SK-N-SH treated with all-trans-retinoic acid at 6 μM for 48 hours (cell line): ENCODE measurements around the gene ZCCHC24.

Source experiments
- ARNTL ChIP-seq: fragments of 450-650 bp; formaldehyde crosslinking; IDR thresholded peaks from 2 replicates; pipeline ENCODE4 v1.5.0; 2020; ENCODE audit warnings: low read depth, mild to moderate bottlenecking, moderate library complexity, borderline replicate concordance
- BACH2 ChIP-seq: fragments of 250-450 bp; sonication (Bioruptor Pico); IDR thresholded peaks from 2 replicates; pipeline ENCODE4 v1.9.0; 2021; ENCODE audit warnings: mild to moderate bottlenecking, borderline replicate concordance
- ISL1 ChIP-seq: fragments of 250-450 bp; sonication (Bioruptor Pico); IDR thresholded peaks from 2 replicates; pipeline ENCODE4 v2.1.2; 2022; ENCODE audit warnings: mild to moderate bottlenecking, moderate library complexity
- PPARA ChIP-seq: fragments of 250-450 bp; sonication (Bioruptor Pico); IDR thresholded peaks from 2 replicates; pipeline ENCODE4 v1.5.0; 2020; ENCODE audit warnings: mild to moderate bottlenecking, borderline replicate concordance
- RARB ChIP-seq: fragments of 250-450 bp; sonication (Bioruptor Pico); IDR thresholded peaks from 2 replicates; pipeline ENCODE4 v1.8.0; 2021; ENCODE audit warnings: mild to moderate bottlenecking, moderate library complexity
- TOX ChIP-seq: fragments of 250-450 bp; sonication (Bioruptor Pico); IDR thresholded peaks from 2 replicates; pipeline ENCODE4 v1.8.0; 2021; ENCODE audit warnings: mild to moderate bottlenecking, moderate library complexity, borderline replicate concordance
- ZC3H10 ChIP-seq: fragments of 250-450 bp; sonication (Bioruptor Pico); IDR thresholded peaks from 2 replicates; pipeline ENCODE4 v1.5.1; 2021; ENCODE audit warnings: mild to moderate bottlenecking, moderate library complexity
- ZFP30 ChIP-seq: fragments of 450-650 bp; formaldehyde crosslinking; IDR thresholded peaks from 2 replicates; pipeline ENCODE4 v1.5.0; 2022; ENCODE audit warnings: mild to moderate bottlenecking, moderate library complexity
- ZNF70 ChIP-seq: fragments of 450-650 bp; formaldehyde crosslinking; IDR thresholded peaks from 2 replicates; pipeline ENCODE4 v1.5.0; 2020; ENCODE audit warnings: mild to moderate bottlenecking, moderate library complexity
- ZNF8 ChIP-seq: fragments of 450-650 bp; formaldehyde crosslinking; IDR thresholded peaks from 2 replicates; pipeline ENCODE4 v1.5.0; 2020; ENCODE audit warnings: mild to moderate bottlenecking, moderate library complexity
- TF ChIP-seq, protein P1 (sequence below): fragments of 250-450 bp; sonication (Bioruptor Pico); IDR thresholded peaks from 2 replicates; pipeline ENCODE4 v1.8.0; 2020; ENCODE audit warnings: mild to moderate bottlenecking, moderate library complexity, borderline replicate concordance
- TF ChIP-seq, protein P2 (sequence below): fragments of 250-450 bp; sonication (Bioruptor Pico); IDR thresholded peaks from 2 replicates; pipeline ENCODE4 v1.5.1; 2020; ENCODE audit warnings: low read depth, mild to moderate bottlenecking, moderate library complexity
- TF ChIP-seq, protein P3 (sequence below): fragments of 250-450 bp; sonication (Bioruptor Pico); IDR thresholded peaks from 2 replicates; pipeline ENCODE4 v1.5.1; 2021; ENCODE audit warnings: mild to moderate bottlenecking, moderate library complexity

DNA sequence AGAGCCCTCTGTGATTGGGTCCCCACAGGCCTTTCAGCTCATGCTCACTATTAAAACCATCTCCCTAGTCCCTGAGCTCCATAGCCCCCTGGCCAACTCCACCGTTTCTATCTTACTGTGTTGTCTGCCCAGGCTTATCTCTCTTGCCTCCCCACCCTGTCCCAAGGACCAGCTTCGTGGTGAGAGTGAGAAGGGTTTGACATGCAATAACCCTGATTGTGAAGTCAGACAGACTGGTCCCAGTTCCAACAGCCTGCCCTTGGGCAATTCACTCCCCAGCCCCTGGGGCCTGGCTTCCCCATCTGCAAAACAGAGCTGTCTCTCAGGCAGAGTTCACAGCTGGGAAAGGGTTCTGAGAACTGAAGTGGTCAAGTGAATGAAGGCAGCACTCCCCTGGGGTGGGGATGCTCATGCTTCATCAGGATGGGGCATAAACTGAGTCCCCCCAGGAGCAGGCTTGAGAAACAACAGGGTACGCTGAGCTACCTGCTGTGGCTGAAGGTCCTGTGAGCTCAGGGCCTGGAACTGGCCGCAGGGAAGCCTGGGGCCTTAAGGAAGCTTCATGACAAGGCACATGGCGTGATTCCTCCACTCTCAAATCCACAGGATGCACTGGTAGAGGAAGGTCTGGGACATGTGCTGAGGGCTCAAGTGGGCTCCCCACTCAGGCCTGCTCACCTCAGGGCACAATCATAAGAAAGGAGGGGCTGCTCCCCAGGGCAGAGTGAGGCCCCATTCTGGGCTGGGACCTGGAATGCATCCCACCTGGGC lies 100.0 kb downstream of the ZCCHC24 start:
- TF ChIP-seq, protein P1, sequence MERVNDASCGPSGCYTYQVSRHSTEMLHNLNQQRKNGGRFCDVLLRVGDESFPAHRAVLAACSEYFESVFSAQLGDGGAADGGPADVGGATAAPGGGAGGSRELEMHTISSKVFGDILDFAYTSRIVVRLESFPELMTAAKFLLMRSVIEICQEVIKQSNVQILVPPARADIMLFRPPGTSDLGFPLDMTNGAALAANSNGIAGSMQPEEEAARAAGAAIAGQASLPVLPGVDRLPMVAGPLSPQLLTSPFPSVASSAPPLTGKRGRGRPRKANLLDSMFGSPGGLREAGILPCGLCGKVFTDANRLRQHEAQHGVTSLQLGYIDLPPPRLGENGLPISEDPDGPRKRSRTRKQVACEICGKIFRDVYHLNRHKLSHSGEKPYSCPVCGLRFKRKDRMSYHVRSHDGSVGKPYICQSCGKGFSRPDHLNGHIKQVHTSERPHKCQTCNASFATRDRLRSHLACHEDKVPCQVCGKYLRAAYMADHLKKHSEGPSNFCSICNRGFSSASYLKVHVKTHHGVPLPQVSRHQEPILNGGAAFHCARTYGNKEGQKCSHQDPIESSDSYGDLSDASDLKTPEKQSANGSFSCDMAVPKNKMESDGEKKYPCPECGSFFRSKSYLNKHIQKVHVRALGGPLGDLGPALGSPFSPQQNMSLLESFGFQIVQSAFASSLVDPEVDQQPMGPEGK (CRISPR knock-in tag), result no peak
- TF ChIP-seq BACH2 (CRISPR knock-in tag) (no peak), RARB (CRISPR knock-in tag) (no peak), PPARA (CRISPR knock-in tag) (no peak), ISL1 (CRISPR knock-in tag) (no peak), ZNF70 (CRISPR knock-in tag) (peak; percentile 21; the same call in 1 of the 2 replicates), ARNTL (no peak), TOX (CRISPR knock-in tag) (no peak), ZNF8 (no peak), ZFP30 (CRISPR knock-in tag) (no peak), ZC3H10 (no peak)
- TF ChIP-seq, protein P2, sequence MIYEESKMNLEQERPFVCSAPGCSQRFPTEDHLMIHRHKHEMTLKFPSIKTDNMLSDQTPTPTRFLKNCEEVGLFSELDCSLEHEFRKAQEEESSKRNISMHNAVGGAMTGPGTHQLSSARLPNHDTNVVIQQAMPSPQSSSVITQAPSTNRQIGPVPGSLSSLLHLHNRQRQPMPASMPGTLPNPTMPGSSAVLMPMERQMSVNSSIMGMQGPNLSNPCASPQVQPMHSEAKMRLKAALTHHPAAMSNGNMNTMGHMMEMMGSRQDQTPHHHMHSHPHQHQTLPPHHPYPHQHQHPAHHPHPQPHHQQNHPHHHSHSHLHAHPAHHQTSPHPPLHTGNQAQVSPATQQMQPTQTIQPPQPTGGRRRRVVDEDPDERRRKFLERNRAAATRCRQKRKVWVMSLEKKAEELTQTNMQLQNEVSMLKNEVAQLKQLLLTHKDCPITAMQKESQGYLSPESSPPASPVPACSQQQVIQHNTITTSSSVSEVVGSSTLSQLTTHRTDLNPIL (CRISPR knock-in tag), result no peak
- TF ChIP-seq, protein P3, sequence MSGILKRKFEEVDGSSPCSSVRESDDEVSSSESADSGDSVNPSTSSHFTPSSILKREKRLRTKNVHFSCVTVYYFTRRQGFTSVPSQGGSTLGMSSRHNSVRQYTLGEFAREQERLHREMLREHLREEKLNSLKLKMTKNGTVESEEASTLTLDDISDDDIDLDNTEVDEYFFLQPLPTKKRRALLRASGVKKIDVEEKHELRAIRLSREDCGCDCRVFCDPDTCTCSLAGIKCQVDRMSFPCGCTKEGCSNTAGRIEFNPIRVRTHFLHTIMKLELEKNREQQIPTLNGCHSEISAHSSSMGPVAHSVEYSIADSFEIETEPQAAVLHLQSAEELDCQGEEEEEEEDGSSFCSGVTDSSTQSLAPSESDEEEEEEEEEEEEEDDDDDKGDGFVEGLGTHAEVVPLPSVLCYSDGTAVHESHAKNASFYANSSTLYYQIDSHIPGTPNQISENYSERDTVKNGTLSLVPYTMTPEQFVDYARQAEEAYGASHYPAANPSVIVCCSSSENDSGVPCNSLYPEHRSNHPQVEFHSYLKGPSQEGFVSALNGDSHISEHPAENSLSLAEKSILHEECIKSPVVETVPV (CRISPR knock-in tag), result no peak
